A549 treated with CORT108297 at 1 μM for 4 hours (cell line): Measurements from ENCODE around the gene PRKAR1A. TPM values are rescaled to one million over a fixed set of nuclear protein-coding genes. Genes with fewer than 3 reads are reported as not detected.

Experiments
- total RNA-seq: library from RNA; stranded (reverse); fragments of 200-300 nt; extraction: Qiagen RNA extraction; gene quantifications from 5 replicates; pipeline ENCODE4 v1.2.3, GENCODE V29; 2022

Gene PRKAR1A
- total RNA-seq: 123 to 181 TPM (median 164 TPM) in 5 replicates

DNA sequence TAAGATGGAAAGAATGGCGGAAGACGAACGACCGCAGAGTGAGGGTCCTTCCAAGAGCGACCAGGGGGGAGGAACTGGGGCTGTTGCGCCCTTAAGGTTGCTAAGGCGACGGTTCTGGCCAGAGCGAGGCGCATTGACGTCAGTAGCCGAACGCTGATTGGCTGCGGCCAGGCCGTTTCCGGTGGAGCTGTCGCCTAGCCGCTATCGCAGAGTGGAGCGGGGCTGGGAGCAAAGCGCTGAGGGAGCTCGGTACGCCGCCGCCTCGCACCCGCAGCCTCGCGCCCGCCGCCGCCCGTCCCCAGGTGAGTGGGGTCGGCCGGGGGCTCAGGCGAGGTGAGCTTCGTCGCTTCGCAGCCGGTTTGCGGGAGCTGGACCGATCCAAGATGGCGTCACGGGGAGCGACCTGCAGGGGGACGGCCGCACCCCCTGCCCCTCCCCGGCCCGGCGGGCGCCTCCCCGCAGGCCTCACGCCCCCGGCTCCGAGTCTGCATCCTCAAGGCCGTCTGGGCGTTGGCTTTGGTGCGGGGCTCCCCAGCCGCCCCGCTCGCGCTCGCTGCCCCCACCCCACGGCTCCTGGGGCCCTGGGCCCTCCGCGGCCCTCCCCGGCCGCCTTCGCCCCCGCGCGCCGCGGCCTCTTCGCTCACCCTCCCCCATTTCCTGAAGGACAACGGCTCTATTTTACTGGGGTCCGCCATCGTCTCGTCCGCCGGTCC is at the start of gene PRKAR1A:
TSS of gene PRKAR1A (plus strand) at position 184 of the 713 bp plus-strand sequence. CDS start 2,970 bp downstream, outside the sequence.

Other genes starting within 250 kb of the PRKAR1A start
- 0.31 to 0.62 TPM (median 0.51 TPM) in 5 replicates for gene SLC16A6, start 221.3 kb upstream of the PRKAR1A start, total RNA-seq
- gene ARSG, start 220.9 kb upstream of the PRKAR1A start, total RNA-seq: 1.1 to 2.5 TPM (median 1.6 TPM) in 5 replicates
- 6.8 to 10.4 TPM (median 9.3 TPM) in 5 replicates for gene WIPI1, start 54.9 kb upstream of the PRKAR1A start, total RNA-seq
- gene FAM20A, start 88.9 kb downstream of the PRKAR1A start, total RNA-seq: 0.04 to 0.18 TPM (median 0.10 TPM) in 3 of 5 replicates, not detected in the others